ENCODE data around the gene HHEX. TPM values are rescaled to one million over a fixed set of nuclear protein-coding genes. Genes with fewer than 3 reads are reported as not detected.

HHEX gene
- total RNA-seq, 1 experiment from 2014 or later = 23.5 TPM

DNA sequence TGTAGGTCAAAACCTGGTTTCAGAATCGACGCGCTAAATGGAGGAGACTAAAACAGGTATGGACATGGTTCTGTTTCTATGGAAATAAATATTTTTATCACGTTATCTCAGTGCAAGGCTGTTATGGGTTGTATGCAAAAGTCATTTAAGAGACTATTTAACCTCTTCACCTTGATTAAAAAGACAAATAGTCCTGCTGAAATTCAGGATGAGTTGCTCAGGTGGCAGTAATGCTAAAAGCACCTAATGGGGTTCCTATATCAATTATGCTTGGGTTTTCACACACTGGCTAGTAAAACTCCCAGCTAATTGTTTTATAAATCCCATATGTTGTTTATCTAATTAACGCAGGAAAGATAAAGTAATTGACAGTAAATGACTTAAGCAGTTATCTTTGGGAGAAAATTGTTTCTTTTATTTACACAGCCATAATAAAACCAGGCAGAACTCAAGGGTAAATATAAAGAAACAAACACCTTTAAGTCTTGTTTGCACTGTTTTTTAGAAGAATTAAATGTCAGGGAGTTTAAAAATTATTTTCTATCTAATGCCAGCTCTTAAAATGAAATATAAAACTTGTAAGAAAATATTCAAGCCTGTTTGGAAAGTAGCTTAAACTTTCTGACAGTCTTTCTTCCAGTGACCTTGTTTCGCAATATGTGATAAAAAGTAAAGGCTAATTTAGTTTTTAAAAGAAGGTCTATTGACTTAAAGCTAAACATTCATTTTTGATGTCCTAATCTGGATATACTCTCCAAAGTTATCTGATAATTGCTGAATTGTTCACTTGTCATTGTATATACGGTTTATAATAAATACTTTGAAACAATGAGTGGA is 3.2 kb downstream of the HHEX start:
- no peak for DNase-seq (ENCODE audit: extremely low read depth, low read depth)

DNA sequence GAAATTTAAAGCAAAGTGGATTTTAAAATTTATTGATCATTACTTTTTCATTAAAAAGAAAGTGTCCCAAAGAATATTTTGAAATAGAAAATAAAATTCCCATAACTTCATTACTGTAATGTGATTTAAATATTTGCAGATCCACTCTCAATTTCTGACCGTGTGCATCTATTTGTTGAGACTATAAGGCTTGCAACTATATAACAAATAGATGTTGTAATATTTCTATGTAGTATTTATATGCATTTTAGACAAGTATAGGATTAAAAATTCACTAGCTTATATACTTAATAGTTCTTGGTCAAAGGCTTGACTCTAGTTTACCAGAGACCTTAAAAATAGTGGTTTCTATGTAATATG is 3.8 kb downstream of the HHEX start:
- no peak for DNase-seq (ENCODE audit: extremely low read depth, low read depth)

DNA sequence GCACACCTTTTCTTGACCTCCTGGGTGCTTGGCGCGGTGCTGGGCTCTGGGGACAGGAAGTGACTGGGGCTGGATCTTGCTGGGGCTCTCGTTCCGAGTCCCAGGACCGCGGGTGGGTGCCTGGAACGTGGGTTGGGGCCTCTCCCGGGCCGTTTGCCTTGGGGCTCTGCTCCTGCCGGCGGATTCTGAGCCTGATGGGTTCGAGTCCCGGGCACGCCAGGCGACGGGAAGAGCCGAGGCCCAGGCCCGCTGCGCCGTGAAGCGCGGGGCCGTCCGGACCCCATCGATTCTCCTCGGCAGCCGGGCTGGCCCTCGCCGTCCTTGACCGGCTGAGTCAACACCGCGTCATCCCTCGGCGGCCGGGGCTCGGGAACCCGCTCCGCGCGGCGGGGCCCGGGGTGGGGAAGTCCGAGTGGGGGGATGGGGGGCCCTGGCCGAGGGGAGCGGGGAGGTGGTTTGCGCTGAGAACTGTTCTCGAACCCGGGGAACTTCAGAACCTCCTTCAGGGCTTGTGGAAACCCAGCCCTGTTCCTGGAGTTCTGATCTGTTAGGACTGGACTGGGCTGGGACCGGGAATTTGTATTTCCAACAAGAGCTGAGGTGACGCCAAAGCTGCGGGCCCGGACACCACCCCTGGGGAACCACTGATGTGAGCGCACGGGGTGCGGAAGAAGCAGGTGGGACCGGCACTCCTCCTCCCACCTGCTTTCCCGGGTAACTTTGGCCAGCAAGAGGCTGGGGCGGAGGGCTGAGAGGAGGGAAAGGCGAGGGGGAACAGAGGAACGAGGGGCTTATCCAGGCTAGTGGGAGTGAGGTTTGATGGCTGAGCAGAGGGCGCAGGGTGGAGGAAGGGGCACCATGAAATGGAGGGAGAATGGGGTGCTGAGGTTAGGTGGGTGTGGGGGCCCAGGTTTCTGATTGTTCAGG is 6.2 kb downstream of the HHEX start:
- no peak for DNase-seq (ENCODE audit: extremely low read depth, low read depth)

DNA sequence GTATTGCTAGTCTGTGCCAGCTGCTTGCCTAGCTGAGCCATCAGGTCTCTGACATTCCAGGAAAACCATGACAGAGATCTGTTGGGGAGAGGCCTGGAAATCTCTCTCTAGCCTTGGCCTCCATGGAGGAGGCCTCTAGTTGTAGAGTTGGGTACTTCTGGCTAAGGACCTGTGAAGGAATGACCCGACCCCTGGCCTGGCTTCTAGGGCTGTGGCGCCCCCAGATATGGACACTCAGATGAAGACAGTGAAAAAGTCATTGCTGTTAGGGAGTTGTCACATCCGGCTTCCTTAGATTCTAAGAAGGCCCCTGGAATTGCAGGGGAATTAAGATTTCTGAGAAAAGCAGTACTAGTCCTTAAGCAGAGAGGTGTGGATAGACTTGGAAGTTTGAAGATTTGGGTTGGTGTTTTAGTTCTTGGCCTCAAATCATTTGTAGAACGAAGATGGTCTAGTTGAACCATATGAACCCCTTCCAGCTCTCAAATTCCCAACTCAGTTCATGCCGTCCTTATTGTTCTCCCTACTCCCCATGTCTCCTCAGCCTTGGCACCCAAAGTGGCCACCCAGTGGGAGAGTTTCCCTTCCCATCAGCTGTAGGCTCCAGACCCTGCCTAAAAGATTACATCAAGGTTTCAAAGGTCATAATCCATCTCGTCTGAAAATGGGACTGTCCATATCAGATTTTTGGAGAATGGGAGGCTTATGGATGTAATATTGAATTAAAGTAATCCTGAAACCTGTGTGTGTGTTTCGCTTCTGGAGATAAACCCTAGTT is 7.0 kb downstream of the HHEX start:
- no peak for DNase-seq (ENCODE audit: extremely low read depth, low read depth)

DNA sequence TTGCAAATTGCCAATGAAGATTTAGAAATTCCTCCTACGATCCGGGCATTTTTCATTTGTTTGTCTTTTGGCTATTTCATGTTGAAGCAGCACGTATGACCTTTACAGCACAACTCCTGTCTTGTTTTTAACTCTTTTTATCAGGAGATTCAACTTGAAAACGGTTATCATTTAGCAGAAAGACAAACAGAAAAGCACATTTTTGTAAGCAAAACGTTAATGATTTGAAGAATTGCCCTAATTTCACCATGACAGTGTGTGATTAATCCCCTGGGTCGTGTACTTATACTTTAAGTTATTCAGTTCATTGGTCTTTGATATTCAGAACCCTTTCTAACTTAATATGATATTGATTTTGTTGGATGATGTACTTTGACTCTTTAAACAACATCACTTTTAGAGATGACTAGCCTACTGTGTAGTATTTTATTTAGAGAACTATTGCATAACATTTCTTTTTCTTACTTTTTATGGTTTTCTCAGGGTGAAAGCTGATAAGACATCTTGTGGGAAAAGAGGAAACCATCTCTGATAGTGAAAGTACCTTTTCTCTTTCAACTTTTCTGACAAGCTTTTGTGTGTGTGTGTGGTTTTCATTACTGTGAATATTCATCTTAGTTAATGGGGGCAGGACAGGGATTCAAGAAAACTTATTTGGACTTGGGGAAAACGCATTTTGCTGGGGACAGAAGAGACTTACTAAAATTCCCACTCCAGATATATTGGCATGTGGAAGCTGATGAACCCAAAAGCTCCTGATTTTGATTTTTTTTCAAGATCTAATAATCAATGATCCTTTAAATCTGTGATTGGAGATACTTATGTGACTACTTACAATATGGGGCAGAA is 8.1 kb downstream of the HHEX start:
- DNase-seq (ENCODE audit: extremely low read depth, low read depth) = no peak

DNA sequence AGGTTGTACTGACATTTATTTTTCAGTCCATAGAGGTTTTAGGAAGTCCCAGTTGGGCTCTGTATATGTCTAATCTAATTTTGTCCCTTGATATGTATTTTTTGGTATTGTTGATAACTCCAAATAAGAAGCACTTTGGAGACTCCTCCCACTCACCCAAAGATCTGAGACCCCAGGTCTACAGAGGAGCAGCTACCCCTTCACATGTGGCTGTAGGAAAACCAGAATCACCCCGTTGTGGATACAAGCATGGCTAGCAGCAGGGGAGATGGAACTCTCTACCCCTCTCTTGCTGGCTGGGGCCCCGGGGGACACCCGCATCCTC is 9.4 kb downstream of the HHEX start:
- no peak for DNase-seq (ENCODE audit: extremely low read depth, low read depth)

DNA sequence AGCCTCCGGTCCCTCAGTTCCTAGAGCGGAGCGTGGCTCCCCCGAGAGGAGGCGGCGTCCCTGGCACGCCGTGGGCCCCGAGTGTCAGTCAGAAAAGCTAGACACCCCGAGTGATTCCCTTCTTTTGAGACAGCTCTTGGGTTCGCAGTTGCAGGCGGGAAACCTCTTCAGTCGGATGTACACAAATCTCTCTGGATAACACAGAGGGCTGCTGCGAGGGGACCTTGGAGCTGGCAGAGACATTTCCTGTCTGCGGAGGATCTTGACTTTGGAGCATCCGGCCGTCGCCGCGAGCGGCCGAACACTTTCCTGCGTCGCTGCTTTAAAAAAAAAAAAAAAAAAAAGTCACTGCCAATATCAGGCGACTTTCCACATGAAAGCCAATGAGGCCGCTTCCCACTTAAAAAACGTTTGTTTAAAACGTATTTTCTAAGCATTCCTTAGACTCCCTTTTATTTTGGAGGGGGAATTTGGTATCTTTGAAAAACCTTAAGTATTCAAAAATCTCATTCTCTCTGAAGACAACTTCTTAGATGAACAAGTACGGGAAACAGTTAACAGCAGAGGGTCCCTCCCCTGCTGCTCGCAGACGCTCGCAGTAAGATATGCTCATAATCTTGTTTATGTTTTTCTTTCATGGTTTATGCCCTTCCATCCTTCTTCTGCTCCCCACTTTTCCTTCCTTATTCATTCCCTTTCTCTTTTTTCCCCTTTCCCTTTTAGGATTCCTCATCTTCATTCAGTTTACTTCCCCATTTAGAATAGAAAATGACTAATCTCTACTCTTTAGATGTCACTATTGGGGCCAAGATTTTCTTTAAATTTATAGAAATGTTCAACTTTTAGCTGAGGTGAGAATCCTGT is 10.0 kb downstream of the HHEX start:
- DNase-seq (ENCODE audit: extremely low read depth, low read depth) = peak; percentile 36

DNA sequence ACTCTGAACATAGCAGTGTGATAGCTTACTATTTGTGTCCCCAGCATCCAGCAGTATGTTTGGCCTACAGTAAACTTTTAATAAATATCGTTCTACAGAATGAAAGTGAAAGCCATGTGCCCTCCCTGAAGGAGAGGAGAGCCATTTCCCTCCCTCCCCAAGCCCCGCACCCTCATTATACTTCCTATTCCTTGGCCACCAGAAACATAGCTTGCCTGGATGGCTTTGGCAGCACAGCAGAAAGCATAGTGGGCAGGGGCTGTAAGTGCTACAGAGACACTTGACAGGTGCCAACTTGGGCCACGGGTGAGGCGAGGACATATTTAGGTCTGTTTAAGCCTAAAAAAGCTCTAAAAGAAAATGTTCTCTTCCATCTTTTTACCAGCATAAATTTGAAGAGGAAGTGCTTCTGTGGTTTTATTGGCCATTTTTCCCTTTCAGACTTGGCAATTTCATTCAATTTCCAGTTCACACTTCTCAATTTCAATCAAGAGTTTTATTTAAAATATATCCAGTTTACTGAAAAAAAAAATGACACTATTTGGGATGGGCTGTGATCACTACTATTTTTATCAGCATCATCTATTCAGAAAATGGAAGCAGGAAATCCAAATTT is 12.7 kb downstream of the HHEX start:
- no peak for DNase-seq (ENCODE audit: extremely low read depth, low read depth)

DNA sequence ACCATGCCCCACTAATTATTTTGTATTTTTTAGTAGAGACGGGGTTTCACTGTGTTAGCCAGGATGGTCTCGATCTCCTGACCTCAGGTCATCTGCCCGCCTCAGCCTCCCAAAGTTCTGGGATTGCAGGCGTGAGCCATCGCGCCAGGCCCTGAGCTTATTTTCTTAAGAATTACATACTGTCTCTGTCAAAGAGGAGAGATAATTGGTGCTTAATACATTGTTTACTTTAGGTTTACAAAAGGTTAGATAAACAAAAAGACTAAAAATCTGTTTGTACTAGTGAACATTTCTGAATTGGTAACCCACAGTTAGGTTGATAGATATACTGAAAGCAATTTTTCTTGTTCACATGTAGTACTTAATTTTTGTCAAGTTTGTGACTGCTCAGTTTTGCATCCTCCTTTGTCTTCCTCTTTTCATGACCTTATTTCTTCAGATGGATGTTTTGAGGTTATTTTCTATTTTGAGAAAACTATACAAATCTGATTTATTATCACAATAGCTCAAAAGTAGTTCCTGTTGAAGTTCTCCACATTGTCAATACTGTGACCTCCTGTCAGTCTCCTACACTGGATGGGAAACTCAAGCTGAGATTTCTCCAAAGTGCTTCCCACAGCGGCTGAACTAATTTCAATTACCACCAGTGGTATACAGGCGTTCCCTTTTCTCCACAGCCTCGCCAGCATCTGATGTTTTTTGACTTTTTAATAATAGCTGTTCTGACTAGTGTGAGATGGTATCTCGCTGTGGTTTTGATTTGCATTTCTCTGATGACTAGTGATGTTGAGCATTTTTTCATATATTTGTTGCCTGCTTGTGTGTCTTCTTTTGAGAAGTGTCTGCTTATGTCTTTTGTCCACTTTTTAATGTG is 22.5 kb downstream of the HHEX start:
- DNase-seq (ENCODE audit: extremely low read depth, low read depth) = no peak

DNA sequence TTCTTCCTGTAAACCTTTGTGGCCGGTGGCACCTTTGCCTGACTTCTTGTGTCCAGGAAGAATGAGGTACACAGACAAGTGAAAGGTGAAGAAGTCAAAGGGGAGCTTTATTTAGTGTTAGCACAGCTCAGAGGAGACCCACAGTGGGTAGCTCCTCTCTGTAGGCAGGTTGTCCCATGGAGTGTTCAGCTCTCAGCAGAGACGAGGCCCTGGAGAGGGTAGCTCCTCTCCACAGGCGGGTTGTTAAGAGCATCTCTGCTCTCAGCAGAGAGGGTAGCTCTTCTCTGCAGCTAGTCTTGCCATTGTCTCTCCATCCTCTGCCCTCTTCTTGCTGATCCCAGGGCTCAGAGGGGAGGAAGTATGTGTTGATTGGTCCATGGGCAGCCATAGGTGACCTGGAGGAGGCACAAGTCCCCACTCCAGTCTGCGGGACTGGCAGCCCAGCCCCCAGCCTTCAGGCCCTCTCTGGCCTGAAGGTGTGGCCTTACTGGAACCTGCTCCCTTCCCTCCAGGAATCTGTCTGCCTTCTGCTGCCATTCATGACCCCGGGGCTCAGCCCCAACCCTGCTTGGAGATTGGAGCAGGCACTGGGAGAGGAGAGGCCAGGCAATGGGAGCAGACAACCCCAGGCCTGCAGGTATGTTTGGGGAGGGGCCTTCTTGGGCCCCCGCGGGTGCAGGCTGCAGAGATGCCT is 24.5 kb downstream of the HHEX start:
- DNase-seq (ENCODE audit: extremely low read depth, low read depth) = no peak

DNA sequence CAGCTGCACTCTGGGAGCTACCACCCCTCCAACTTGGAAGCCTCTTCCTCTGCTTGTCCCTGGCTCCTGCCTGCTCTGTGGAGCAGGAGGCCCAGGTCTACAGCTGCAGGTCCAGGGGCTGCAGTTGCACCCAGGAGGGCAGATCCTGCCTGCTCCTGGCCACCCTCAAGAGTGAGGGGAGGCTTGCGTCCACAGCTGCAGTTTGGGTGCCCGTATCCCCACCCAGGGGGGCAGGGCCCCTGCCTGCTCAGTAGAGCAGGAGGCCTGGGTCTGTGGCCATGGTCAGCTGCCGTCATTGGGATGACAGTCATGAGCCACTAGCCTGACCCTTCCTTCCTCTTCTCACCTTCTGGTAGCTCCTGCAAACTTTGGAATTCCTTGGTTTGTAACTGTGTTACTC is 25.1 kb downstream of the HHEX start:
- no peak for DNase-seq (ENCODE audit: extremely low read depth, low read depth)

DNA sequence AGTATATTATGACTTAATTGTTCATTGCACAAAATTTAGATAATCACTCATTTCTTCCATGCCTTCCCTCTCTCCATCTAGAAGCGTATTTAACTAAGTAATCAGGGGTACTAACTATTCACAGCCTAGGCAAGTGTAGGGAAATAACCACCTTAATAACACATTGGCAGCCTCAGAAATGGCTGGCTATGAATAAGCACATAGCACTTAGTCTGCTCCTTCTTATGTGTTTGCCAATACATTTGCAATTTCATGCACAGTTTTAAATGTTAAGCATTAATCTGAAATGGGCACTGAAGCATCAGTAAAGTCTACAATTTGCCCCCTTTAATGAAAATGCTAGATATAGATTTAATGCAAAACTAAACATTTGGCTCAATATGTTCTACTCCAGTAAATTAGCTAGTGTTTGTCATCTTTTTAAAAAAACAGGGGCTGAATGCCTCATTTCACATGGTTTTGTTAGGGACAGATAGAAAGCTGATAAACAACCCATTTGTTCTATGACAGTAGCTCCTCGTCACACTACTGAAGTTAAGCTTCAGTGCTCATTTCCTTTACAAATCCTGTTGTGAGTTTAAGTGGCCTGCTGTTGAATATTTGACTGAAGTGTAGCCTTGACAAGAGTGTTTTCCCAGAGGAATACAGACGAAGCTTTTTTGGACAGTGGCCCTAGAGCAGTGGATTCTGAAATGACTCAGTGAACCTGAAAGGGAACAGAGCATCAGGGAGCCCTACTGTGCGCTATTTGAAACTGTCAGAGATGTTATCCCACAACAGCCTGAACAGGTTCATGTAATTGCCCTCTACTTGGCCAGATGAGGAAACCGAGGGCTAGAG is 30.5 kb downstream of the HHEX start:
- DNase-seq (ENCODE audit: extremely low read depth, low read depth) = no peak

DNA sequence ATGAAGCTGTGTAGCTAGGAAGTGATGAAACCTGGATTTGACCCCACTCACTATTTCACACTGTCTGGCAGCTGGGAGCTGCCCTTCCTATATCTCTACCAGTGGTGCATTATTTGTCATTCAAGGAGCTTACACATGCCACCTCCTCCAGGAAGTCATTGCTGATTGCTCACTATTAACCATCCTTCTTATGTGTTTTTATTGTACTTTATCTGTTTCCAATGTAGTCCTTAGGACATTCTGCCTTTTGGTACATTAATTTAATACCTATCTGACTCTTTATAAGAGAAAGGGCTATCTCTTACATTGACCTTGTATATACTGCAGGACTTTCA is 31.0 kb downstream of the HHEX start:
- no peak for DNase-seq (ENCODE audit: extremely low read depth, low read depth)

DNA sequence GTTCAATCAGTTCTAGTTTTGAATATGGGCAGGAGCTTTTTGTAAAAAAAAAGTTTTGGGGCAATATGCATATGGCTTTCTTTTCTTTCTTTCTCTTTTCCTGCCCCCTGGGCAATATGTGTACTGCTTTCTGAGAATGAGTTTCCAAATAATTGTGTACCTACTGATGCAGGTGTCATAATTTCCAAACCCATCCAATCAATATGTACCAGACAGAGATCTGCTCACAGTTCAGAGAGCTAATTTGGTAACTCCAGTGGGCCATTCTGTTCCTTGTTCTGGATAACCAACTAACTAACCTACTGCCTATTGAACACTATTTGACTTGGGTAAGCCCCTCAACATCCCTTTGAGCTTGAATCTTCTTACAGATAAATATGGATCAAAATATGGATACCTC is 32.6 kb downstream of the HHEX start:
- DNase-seq (ENCODE audit: extremely low read depth, low read depth) = no peak

DNA sequence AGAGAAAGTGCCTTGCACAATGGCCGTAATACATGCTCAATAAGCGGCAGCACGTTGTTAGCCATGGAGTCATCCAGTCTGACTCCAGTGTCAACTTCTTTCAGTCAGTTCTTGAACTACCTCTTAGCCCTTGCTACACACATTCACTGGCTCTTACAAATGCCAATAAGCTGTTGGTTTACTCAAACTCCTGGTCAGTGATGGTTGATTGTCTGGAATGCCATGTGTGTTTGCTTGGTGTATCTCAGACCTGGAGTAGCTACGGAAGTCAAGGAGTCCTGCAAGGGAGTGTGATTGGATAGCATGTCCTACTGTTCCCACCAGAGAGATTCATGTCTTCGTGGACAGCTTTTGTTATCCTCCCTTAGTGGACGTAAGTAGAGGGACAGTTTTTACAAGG is 37.4 kb downstream of the HHEX start:
- DNase-seq (ENCODE audit: extremely low read depth, low read depth) = no peak

DNA sequence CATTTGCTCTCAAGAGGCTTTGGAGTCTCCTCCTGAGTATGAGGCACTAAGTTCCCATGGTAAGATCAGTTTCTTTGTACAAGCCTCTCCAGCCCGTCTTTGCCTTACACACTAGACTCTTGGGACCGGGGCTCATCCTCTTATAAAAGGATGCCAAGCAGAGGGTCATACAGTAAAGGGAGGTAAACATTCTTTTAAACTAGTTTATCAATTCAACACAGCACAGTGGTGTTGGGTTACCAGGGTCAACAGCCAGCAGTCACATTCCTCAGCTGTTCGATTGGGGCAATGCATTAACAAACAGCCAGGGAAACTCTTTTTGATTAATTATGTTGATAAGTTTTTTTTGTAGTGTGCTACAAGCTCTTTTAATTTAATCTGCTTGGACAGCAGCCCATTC is 37.8 kb downstream of the HHEX start:
- DNase-seq (ENCODE audit: extremely low read depth, low read depth) = no peak

DNA sequence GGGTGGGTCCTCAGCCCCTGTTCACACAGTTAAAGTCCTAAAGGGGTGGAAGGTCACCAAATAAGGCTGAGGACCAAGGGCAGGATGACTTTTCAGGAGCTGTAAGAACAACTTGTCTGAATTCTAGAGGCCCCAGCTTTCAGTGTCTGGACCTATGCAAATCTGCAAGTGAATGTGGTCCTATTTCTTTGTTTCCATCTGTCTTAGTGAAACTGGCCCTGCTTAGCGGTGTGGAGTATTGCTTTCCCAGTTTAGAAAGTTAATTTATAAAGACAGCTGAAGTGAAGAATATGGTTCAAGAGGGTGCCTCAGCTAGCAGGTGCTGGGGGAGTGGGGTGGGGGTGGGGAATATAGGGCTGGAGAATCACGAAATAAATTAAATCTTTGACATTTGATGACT is 40.1 kb downstream of the HHEX start:
- DNase-seq (ENCODE audit: extremely low read depth, low read depth) = no peak
